ENCODE measurements around the gene NTNG2. TPM values are rescaled to one million over a fixed set of nuclear protein-coding genes. Genes with fewer than 3 reads are reported as not detected.

The NTNG2 gene
- total RNA-seq, 4 donors from 2014 or later, result 1.4 to 4.4 TPM; not detected in 2

DNA sequence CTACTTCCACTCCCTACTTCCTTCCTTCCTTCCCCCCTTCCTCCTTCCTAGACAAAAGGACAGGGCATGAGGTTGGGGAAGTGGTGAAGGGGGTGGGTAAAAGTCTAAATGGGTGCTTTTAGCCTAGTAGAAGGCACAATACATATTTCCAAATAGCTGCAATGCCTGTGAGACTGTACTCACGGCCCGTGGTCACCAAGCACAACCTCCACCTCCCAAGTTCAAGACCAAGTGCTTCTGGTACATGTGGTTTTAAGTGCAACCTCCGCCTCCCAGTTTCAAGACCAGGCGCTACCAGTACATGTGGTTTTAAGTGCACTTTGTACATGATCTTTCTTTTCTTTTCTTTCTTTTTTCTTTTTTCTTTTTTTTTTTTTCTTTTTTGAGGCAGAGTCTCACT is 14.5 kb upstream of the NTNG2 start:
- no peaks in the 10 kb centered on the region for H3K36me3 ChIP-seq
- intact Hi-C loops (cut with DNase I; ENCODE audit: low total_unique reads), result no loop called here
- DNase-seq, result no peak
- TF ChIP-seq, protein P1, sequence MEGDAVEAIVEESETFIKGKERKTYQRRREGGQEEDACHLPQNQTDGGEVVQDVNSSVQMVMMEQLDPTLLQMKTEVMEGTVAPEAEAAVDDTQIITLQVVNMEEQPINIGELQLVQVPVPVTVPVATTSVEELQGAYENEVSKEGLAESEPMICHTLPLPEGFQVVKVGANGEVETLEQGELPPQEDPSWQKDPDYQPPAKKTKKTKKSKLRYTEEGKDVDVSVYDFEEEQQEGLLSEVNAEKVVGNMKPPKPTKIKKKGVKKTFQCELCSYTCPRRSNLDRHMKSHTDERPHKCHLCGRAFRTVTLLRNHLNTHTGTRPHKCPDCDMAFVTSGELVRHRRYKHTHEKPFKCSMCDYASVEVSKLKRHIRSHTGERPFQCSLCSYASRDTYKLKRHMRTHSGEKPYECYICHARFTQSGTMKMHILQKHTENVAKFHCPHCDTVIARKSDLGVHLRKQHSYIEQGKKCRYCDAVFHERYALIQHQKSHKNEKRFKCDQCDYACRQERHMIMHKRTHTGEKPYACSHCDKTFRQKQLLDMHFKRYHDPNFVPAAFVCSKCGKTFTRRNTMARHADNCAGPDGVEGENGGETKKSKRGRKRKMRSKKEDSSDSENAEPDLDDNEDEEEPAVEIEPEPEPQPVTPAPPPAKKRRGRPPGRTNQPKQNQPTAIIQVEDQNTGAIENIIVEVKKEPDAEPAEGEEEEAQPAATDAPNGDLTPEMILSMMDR (IDR thresholded peaks at IDR 0.05), result no peak
- TF ChIP-seq POLR2A (IDR thresholded peaks at IDR 0.05), result no peak
- no peaks in the 10 kb centered on the region for H3K9me3 ChIP-seq
- peaks cover 0 to 12% of the 10 kb centered on the region in 2 donors for H3K27me3 ChIP-seq
- no peaks in the 10 kb centered on the region for H3K4me1 ChIP-seq
- no peak overlapping the region for H3K27ac ChIP-seq
- no peak overlapping the region for H3K4me3 ChIP-seq

DNA sequence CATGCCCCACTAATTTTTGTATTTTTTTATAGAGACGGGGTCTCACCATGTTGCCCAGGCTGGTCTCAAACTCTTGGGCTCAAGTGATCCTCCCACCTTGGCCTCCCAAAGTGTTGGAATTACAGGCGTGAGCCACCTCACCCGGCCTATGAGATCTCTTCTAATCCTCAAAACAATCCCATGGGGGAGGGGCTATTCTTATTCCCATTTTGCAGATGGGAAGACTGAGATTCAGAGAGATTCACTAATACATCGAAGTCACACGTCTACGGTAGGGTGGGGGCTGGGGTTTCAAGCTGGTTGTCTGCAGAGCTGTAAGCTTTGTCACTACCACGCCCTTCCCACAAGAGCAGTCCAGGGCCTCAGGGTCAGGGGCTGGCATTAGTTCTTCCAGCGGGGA is 14.0 kb upstream of the NTNG2 start:
- H3K36me3 ChIP-seq, result no peaks in the 10 kb centered on the region
- H3K4me1 ChIP-seq, result no peaks in the 10 kb centered on the region
- H3K4me3 ChIP-seq, result no peak overlapping the region
- H3K27ac ChIP-seq, result no peak overlapping the region
- intact Hi-C loops (cut with DNase I; ENCODE audit: low total_unique reads), result no loop called here
- TF ChIP-seq, protein P1 (IDR thresholded peaks at IDR 0.05), result no peak
- no peak for TF ChIP-seq POLR2A (IDR thresholded peaks at IDR 0.05)
- DNase-seq, result no peak
- H3K9me3 ChIP-seq, result no peaks in the 10 kb centered on the region
- peaks cover 0 to 12% of the 10 kb centered on the region in 2 donors for H3K27me3 ChIP-seq

GRCh38 chr9:132150256-132150655 is 11.6 kb upstream of the NTNG2 start:
- Histone ChIP-seq H3K27ac (no peak overlapping the region), H3K4me1 (no peaks in the 10 kb centered on the region), H3K36me3 (no peaks in the 10 kb centered on the region), H3K9me3 (no peaks in the 10 kb centered on the region), H3K4me3 (no peak overlapping the region), H3K27me3 (no peaks in the 10 kb centered on the region)
- no peak for DNase-seq
- TF ChIP-seq, protein P1 (IDR thresholded peaks at IDR 0.05), result no peak
- no peak for TF ChIP-seq POLR2A (IDR thresholded peaks at IDR 0.05)
- intact Hi-C loops (cut with DNase I; ENCODE audit: low total_unique reads), result no loop called here

DNA sequence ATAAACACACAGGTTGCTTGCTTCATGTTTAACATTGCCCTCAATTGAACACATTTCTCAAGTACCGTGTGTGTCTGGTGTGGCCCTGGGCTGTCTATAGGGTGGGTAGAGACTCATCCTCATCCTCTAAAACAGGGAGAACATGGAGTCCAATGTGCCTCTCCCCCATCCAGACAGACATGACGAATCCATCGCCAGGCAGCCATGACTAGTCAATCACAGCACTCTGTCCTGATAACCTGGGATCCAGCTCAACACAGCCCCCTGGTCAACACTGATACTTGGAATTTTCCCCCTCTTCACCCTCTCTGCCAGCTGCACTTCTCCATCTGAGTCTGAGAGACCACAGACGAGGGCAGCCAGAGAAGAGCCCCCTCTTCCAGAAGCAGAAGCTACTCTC is 10.7 kb upstream of the NTNG2 start:
- Histone ChIP-seq H3K27me3 (no peaks in the 10 kb centered on the region), H3K36me3 (no peaks in the 10 kb centered on the region), H3K4me1 (no peaks in the 10 kb centered on the region), H3K4me3 (no peak overlapping the region), H3K27ac (no peak overlapping the region), H3K9me3 (no peaks in the 10 kb centered on the region)
- intact Hi-C loops (cut with DNase I; ENCODE audit: low total_unique reads), result no loop called here
- no peak for TF ChIP-seq POLR2A (IDR thresholded peaks at IDR 0.05)
- TF ChIP-seq, protein P1 (IDR thresholded peaks at IDR 0.05), result no peak
- DNase-seq, result no peak

- Histone ChIP-seq H3K4me3 (no peak overlapping the region), H3K9me3 (no peaks in the 10 kb centered on the region), H3K36me3 (no peaks in the 10 kb centered on the region), H3K4me1 (no peaks in the 10 kb centered on the region), H3K27ac (no peak overlapping the region), H3K27me3 (no peaks in the 10 kb centered on the region)
- TF ChIP-seq, protein P1 (IDR thresholded peaks at IDR 0.05), result no peak
- TF ChIP-seq POLR2A (IDR thresholded peaks at IDR 0.05), result no peak
- intact Hi-C loops (cut with DNase I; ENCODE audit: low total_unique reads), result no loop called here
- no peak for DNase-seq
These were observed 9.6 kb upstream of the NTNG2 start for GRCh38 chr9:132152231-132152630.
